Measurements from ENCODE around the gene PDE11A. TPM values are rescaled to one million over a fixed set of nuclear protein-coding genes. Genes with fewer than 3 reads are reported as not detected.

The PDE11A gene
- total and polyA plus RNA-seq, 2 experiments from 2014 or later, result 0.08 to 0.73 TPM

- Histone ChIP-seq H3K79me2 (replicated peaks; ENCODE audit: insufficient read depth) (no peaks in the 10 kb centered on the region), H2AFZ (no peak overlapping the region), H3K27me3 (ENCODE audit: insufficient read depth) (peaks cover 64% of the 10 kb centered on the region), H3K9me2 (ENCODE audit: insufficient read depth) (no peaks in the 10 kb centered on the region), H3F3A (replicated peaks; ENCODE audit: low read depth) (no peaks in the 10 kb centered on the region), H3K27ac (ENCODE audit: low read depth) (no peak overlapping the region), H4K20me1 (replicated peaks; ENCODE audit: insufficient read depth) (0 out of 2 replicates have a peak, but pooled peaks cover 4% of the 10 kb centered on the region), H3K4me3 (no peak overlapping the region), H3K36me3 (ENCODE audit: insufficient read depth) (no peaks in the 10 kb centered on the region), H3K4me2 (no peak overlapping the region), H3K4me1 (ENCODE audit: insufficient read depth) (peaks cover 10% of the 10 kb centered on the region)
- Mint-ChIP-seq H3K4me1 (peaks cover 20% of the 10 kb centered on the region), H3K4me3 (no peak overlapping the region), H3K9me3 (no peaks in the 10 kb centered on the region; the same call in 2 of the 3 replicates), H3K27ac (no peak overlapping the region), H3K36me3 (ENCODE audit: low read depth) (no peaks in the 10 kb centered on the region), H3K27me3 (ENCODE audit: insufficient read depth, low read depth, poor library complexity) (peaks cover 67% of the 10 kb centered on the region)
- ATAC-seq, result no peak
- DNase-seq (ENCODE audit: low spot score), result no peak
- TF ChIP-seq JUNB (IDR thresholded peaks at IDR 0.05; ENCODE audit: unreplicated experiment), result no peak
- no peak for TF ChIP-seq POLR2AphosphoS5 (IDR thresholded peaks at IDR 0.05; ENCODE audit: low read depth)
- no peak for TF ChIP-seq ZNF114 (CRISPR knock-in tag; IDR thresholded peaks at IDR 0.05)
- TF ChIP-seq STAT1 (IDR thresholded peaks at IDR 0.05; ENCODE audit: unreplicated experiment), result no peak
- no peak for TF ChIP-seq ZNF331 (CRISPR knock-in tag; IDR thresholded peaks at IDR 0.05; ENCODE audit: low read depth)
- TF ChIP-seq CTCF (conservative IDR thresholded peaks at IDR 0.05; ENCODE audit: low read depth in 2 of 2), result no peak
- no peak for TF ChIP-seq REST (IDR thresholded peaks at IDR 0.05; ENCODE audit: unreplicated experiment)
- no peak for TF ChIP-seq ETS1 (IDR thresholded peaks at IDR 0.05)
- no peak for TF ChIP-seq CREB1 (CRISPR knock-in tag; IDR thresholded peaks at IDR 0.05; ENCODE audit: low read depth)
- TF ChIP-seq EZH2 (IDR thresholded peaks at IDR 0.05; ENCODE audit: low read depth, unreplicated experiment), result no peak
- TF ChIP-seq EZH2phosphoT487 (IDR thresholded peaks at IDR 0.05; ENCODE audit: unreplicated experiment), result no peak
- no peak for TF ChIP-seq NANOG (IDR thresholded peaks at IDR 0.05; ENCODE audit: borderline replicate concordance)
- no peak for TF ChIP-seq ZNF462 (CRISPR knock-in tag; IDR thresholded peaks at IDR 0.05)
These were observed 404.0 kb downstream of the PDE11A start for GRCh38 chr2:177668617-177669016.
